ENCODE measurements around the gene CNBP. TPM values are rescaled to one million over a fixed set of nuclear protein-coding genes. Genes with fewer than 3 reads are reported as not detected.

The CNBP gene
- total RNA-seq, 1 donor from 2014 or later = 490 TPM

DNA sequence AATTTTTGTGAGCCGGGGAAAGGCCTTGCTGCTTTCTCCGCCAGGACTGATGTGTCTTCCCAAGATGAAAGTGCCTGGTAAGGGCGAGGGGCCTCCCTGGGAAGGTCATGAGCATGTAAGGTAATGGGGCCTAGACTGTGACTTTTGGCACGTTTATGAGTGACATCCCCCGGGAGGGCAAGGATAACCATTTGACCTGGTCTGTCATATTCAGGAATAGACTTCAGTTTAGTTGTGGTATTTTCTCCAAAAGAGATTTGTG lies 631 bp upstream of the CNBP start:
- Histone ChIP-seq H3K27me3 (ENCODE audit: low read depth) (no peaks in the 10 kb centered on the region), H3K36me3 (peaks cover 2% of the 10 kb centered on the region), H3K9me3 (replicated peaks) (no peaks in the 10 kb centered on the region), H3K4me1 (peaks cover 73% of the 10 kb centered on the region), H3K27ac (replicated peaks) (peak overlapping the region; percentile 100), H3K4me3 (peak overlapping the region; percentile 99)
- TF ChIP-seq, protein P1, sequence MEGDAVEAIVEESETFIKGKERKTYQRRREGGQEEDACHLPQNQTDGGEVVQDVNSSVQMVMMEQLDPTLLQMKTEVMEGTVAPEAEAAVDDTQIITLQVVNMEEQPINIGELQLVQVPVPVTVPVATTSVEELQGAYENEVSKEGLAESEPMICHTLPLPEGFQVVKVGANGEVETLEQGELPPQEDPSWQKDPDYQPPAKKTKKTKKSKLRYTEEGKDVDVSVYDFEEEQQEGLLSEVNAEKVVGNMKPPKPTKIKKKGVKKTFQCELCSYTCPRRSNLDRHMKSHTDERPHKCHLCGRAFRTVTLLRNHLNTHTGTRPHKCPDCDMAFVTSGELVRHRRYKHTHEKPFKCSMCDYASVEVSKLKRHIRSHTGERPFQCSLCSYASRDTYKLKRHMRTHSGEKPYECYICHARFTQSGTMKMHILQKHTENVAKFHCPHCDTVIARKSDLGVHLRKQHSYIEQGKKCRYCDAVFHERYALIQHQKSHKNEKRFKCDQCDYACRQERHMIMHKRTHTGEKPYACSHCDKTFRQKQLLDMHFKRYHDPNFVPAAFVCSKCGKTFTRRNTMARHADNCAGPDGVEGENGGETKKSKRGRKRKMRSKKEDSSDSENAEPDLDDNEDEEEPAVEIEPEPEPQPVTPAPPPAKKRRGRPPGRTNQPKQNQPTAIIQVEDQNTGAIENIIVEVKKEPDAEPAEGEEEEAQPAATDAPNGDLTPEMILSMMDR (IDR thresholded peaks at IDR 0.05; ENCODE audit: borderline replicate concordance) = no peak
- DNase-seq = no peak
- intact Hi-C loops (cut with micrococcal nuclease) = no loop called here

DNA sequence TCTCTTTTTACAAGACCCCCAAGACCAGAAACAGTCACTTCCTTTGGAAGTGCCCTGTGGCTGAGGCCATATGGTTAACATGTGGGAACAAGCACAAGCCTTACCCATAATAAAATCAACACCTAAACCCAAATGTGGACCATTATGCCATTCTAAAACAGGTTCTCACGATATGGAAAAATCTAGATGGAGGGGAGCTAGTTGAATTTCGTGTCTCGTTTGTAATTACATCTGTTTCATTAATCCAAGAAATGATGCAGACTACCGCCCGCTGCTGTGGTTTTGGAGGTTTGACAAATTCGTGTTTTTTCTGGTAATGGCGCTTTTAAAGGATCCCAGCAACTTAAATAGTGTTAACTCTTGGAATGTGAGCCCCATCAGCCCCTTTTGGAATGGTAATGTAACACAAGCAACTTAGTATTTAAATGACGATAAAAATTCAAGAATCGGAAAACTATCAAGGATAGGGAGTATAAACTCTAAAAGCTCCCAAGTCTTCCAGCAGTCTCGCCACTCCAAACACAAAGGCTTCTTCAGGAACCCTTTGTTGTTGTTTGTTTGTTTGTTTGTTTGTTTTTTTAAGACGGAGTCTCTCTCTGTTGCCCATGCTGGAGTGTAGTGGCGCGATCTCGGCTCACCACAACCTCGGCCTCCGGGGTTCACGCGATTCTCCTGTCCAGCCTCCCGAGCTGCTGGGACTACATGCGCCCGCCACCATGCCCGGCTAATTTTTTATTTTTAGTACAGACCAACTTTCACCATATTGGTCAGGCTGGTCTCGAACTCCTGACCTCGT lies 1.1 kb downstream of the CNBP start:
- TF ChIP-seq, protein P1 (IDR thresholded peaks at IDR 0.05; ENCODE audit: borderline replicate concordance) = no peak
- H3K9me3 ChIP-seq (replicated peaks) = no peaks in the 10 kb centered on the region
- no peaks in the 10 kb centered on the region for H3K27me3 ChIP-seq (ENCODE audit: low read depth)
- peaks cover 14% of the 10 kb centered on the region for H3K36me3 ChIP-seq
- H3K4me1 ChIP-seq = peaks cover 90% of the 10 kb centered on the region
- no peak for DNase-seq
- peak overlapping the region; percentile 99 for H3K4me3 ChIP-seq
- intact Hi-C loops (cut with micrococcal nuclease) = no loop called here
- peak overlapping the region; percentile 100 for H3K27ac ChIP-seq (replicated peaks)

DNA sequence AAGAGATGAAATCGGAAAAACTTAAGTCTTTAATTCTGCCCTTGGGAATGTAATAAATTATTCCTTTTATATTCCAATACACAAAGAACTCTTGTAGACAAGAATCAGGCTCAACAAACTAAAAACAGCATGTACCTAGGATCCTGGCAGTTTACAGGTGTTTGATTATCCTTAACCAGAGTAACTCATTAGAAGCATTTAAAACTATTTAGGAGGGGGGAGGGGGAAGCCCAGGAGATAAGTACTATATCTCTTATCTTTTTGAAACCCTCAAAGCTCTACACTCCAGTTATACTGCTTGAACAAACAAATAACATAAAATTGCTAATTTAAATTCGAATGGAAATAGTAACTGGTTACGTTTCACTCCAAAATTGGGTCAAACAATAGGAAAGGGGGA lies 1.9 kb downstream of the CNBP start:
- peak overlapping the region; percentile 100 for H3K27ac ChIP-seq (replicated peaks)
- H3K4me3 ChIP-seq = peak overlapping the region; percentile 99
- intact Hi-C loops (cut with micrococcal nuclease) = no loop called here
- H3K36me3 ChIP-seq = peaks cover 18% of the 10 kb centered on the region
- no peaks in the 10 kb centered on the region for H3K9me3 ChIP-seq (replicated peaks)
- H3K27me3 ChIP-seq (ENCODE audit: low read depth) = no peaks in the 10 kb centered on the region
- TF ChIP-seq, protein P1 (IDR thresholded peaks at IDR 0.05; ENCODE audit: borderline replicate concordance) = no peak
- DNase-seq = no peak
- H3K4me1 ChIP-seq = peaks cover 97% of the 10 kb centered on the region

- TF ChIP-seq, protein P1 (IDR thresholded peaks at IDR 0.05; ENCODE audit: borderline replicate concordance) = no peak
- Histone ChIP-seq H3K27ac (replicated peaks) (peak overlapping the region; percentile 100), H3K9me3 (replicated peaks) (no peaks in the 10 kb centered on the region), H3K27me3 (ENCODE audit: low read depth) (no peaks in the 10 kb centered on the region), H3K4me3 (peak overlapping the region; percentile 99), H3K36me3 (peaks cover 18% of the 10 kb centered on the region), H3K4me1 (peaks cover 97% of the 10 kb centered on the region)
- no peak for DNase-seq
- intact Hi-C loops (cut with micrococcal nuclease) = no loop called here
Measured at GRCh38 chr3:129180461-129180860, 3.2 kb downstream of the CNBP start.

DNA sequence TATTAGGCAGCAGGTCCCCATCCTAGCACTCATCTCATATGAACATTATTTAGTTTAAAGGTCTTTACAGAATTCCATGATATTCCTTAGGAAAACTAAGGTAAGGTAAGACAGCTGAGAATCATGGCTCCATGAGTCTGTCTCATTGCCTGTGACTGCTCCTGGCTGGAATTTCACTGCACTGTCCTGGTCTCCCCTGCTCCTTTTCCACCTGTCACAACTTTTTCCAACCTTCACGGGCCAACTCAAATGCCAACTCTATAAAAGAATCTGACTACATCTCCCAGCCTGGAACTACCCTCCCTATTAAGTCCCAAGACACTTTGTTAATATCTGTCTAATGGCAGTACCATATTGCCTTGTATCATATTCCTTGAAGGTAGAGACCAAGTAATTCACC lies 7.6 kb downstream of the CNBP start:
- TF ChIP-seq, protein P1 (IDR thresholded peaks at IDR 0.05; ENCODE audit: borderline replicate concordance) = no peak
- H3K4me3 ChIP-seq = peak overlapping the region; percentile 99
- peaks cover 30% of the 10 kb centered on the region for H3K36me3 ChIP-seq
- no peaks in the 10 kb centered on the region for H3K27me3 ChIP-seq (ENCODE audit: low read depth)
- intact Hi-C loops (cut with micrococcal nuclease) = no loop called here
- peaks cover 98% of the 10 kb centered on the region for H3K4me1 ChIP-seq
- DNase-seq = no peak
- no peaks in the 10 kb centered on the region for H3K9me3 ChIP-seq (replicated peaks)
- peak overlapping the region; percentile 100 for H3K27ac ChIP-seq (replicated peaks)

All from left ventricle myocardium inferior (tissue), 1 donor.